Fibroblast of skin of right biceps (primary cell): Measurements from ENCODE around the gene TBKBP1.
"Not testable (repeated sequence)": the region's sequence is repeated elsewhere in the genome, so short reads cannot be mapped to it uniquely, and the experiment has no call there.

Experiments used
- DNase-seq: peaks from one replicate; pipeline ENCODE4 v3.0.0-alpha.2; 2013

Gene TBKBP1

DNA sequence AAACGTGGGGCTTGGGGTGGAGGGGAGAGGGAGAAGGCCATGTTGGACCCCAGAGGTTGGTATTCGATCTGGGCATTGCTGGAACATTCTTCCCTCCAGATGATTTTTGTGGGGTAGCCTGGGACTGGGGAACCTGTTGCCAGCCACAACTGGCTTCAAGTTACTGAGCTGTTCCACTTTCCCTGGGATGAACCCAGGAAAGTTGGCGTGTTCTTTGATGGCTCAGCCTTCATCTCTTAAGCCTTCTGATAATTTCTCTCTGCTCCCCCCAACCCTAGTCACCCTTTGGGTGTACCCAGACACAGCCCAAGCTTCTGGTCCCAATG is 41.1 kb downstream of the TBKBP1 start:
- DNase-seq, result no peak

- DNase-seq, result no peak
Observed at GRCh38 chr17:47735536-47736011, 41.6 kb downstream of the TBKBP1 start.

- no peak for DNase-seq
Observed at GRCh38 chr17:47736501-47737495, 42.8 kb downstream of the TBKBP1 start.

- DNase-seq, result no peak
Observed at GRCh38 chr17:47738178-47738577, 44.2 kb downstream of the TBKBP1 start.

GRCh38 chr17:47739150-47739549 is 45.2 kb downstream of the TBKBP1 start:
- DNase-seq, result no peak

DNA sequence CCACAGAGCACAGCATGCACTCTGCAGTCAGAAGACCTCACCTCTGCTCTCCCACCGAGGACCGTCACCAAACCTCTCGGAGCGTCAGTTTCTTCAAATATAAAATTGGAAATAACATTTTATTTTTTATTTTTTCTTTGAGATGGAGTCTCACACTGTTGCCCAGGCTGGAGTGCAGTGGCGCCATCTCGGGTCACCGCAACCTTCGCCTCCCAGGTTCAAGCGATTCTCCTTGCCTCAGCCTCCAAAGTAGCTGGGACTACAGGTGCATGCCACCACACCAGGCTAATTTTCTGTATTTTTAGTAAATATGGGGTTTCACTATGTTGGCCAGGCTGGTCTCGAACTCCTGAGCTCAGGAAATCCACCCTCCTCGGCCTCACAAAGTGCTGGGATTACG is 46.0 kb downstream of the TBKBP1 start:
- not testable (repeated sequence) for DNase-seq

GRCh38 chr17:47741109-47741792 is 47.3 kb downstream of the TBKBP1 start:
- DNase-seq, result no peak

GRCh38 chr17:47741793-47742145 is 47.8 kb downstream of the TBKBP1 start:
- DNase-seq, result no peak

DNA sequence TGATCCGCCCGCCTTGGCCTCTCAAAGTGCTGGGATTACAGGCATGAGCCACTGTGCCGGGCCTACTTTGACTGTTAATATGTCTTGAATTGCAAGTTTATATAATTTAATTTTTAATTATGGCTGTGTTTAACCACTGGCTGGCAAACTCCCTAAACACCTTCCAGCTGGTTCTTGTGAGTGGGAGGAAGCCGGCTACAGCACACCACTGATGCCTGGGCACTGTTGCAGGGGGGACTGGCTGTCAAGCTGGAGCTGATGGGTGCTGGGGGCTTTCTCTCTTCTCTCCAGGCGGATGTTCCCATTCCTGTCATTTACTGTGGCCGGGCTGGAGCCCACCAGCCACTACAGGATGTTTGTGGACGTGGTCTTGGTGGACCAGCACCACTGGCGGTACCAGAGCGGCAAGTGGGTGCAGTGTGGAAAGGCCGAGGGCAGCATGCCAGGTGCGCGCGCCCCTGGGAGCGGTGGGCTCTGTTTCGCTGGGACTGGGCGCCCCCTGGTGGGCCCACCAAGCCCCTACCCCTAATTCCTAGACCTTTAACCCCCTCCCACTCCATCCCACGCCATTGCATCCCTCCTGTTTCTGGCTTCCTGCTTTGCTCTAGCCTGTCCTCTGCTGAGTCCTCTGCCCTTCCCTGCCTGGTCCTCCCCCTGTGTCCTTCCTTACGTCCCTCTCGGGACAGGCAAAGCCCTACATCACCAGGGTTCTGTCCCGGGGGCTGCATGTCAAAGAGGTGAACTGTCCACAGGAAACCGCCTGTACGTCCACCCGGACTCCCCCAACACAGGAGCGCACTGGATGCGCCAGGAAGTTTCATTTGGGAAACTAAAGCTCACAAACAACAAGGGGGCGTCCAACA is 48.6 kb downstream of the TBKBP1 start:
- no peak for DNase-seq

GRCh38 chr17:47744168-47745036 is 50.4 kb downstream of the TBKBP1 start:
- DNase-seq, result no peak

- no peak for DNase-seq
Observed at GRCh38 chr17:47745037-47745380, 51.0 kb downstream of the TBKBP1 start.

GRCh38 chr17:47751471-47751870 is 57.5 kb downstream of the TBKBP1 start:
- DNase-seq, result no peak

GRCh38 chr17:47757386-47757785 is 63.4 kb downstream of the TBKBP1 start:
- DNase-seq, result no peak

DNA sequence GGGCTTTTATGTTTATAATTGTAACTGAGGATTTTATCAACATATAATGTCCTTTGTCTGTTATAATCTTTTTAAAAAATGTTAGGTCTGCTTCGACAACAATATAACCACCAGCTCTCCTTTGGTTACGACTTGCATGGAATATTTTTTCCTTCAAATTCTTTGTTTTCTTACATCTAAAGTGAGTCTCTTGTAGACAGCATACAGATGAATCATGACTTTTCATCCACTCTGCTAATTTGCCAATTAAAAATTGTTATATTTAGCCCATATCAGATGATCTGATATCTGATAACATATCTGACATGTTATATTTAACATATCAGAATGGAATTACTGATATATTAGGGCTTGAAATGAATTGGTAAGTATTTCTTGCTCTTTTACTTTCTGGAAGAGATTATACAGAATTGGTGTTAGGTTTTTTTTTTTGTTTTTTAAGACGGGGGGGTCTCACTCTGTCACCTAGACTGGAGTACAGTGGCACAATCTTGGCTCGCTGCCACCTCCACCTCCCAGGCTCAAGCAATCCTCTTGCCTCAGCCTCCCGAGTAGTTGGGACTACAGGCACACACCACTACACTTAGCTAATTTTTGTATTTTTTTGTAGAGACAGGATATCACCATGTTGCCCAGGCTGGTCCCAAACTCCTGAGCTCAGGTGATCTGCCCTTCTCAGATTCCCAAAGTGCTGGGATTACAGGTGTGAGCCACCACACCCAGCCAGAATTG is 66.6 kb downstream of the TBKBP1 start:
- no peak for DNase-seq
